Measurements from ENCODE around the gene PRKG1.
"Not testable (repeated sequence)": the region's sequence is repeated elsewhere in the genome, so short reads cannot be mapped to it uniquely, and the experiment has no call there.

PRKG1 gene

DNA sequence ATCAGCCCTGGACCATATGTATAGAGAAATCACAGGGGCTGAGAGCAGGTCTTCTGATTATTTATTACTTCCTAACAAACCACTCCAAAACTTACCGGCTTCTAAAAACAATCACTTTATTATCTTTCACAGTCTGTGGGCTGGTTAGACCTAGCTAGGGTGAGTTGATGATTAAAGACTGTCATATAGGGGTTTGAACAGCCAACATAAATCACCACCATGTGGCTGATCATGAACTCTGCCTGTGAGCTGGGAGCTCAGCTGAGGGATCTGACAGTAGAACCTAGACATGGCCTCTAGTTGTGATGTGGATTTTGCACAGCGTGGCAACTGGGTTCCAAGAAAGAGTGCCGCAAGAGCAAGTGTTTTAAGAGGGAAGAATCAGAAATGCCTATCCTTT lies 319.8 kb downstream of the PRKG1 start:
- DNase-seq: no peak

DNA sequence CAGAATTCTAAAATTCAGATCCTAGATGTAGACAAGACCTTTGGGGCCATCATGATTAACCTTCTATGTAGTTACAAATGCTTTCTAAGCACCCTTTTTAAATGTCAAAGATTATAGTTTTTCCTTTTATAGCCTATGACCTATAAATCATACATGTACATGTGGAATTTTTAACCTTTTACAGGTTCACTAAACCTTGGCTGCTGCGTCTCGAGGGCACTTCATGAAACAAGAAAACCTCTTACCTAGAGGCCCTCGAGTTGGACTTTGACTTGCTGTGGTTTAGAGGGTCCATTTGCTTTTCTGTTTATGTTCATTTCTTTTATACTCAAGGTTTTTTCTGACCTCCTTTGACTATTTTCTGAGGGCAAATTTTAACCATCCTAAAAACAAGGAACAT lies 323.0 kb downstream of the PRKG1 start:
- no peak for DNase-seq

DNA sequence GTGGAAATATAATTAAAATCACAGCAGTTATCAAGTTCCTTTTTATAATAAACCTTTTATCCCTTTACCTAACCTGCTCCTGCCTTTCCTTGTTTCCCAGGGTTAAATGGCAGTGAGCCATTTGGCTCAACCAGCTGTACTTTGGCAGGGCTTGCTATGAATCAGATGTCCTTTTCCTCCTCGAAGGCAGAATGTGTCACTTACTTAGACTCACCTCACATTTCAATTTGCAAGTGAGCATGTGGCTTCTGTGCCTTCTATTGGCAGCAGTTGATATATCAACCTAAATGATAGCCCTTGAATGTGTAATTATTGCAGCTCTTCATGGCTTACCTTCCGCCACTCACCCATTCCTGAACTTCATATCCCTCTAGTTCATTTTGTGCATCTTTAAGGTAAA lies 323.4 kb downstream of the PRKG1 start:
- DNase-seq: no peak

GRCh38 chr10:51399840-51400239 lies 325.6 kb downstream of the PRKG1 start:
- no peak for DNase-seq

- no peak for DNase-seq
Measured at GRCh38 chr10:51400392-51401096, 326.3 kb downstream of the PRKG1 start.

DNA sequence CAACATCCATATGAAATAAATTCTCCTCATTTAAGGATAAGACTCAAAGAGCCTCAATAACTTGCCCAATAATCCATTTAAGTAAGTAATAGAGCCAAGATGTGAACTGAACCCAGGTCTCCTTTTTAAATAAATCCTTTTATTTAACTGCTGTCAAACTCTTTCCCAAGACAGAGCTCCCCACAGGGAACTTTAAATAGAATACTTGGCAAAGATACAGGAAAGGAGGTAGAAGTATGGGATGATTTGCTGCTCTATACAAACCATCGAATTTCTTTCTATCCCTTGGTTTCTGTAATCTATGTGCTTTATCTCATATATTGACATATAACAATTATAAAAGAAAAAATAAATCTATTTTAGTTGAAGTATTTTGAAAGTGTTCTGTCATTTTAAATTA lies 329.2 kb downstream of the PRKG1 start:
- no peak for DNase-seq

DNA sequence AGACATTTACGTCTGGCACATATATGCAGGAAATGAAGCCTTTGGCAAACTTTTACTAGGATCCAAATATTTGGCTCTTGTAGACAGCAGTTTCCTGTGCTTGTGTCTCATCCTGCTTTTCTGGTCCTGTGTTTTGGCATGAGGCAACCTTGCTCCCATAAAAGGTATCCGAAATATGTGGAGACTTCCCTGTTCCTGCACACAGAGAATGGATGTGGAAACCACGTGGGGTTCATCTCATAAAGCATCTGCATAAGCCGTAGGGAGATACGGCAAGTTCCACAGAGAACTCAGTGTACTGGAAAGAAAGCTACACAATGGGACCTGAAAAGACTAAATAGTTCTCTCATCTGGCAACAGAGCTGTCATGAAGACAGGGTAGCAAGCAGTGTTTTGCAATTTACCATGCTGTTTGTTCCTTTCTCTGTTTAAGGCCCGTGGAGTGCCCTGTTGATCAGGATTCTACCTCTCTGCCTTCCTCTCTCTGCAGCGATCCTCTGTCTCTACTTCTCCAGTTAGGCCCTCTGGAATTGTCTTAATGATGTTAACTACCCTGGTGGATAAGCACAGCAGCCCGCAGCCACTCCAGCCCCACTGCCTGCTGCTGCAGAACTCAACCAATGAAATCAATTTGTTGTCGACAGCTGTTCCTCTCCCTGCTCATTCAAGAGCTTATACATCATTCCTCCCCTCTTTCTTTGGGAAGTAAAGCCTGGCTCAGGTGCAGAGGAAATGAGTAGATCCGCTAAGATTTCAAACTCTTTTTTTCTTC lies 331.5 kb downstream of the PRKG1 start:
- DNase-seq: no peak

GRCh38 chr10:51406581-51406980 lies 332.3 kb downstream of the PRKG1 start:
- DNase-seq: no peak

DNA sequence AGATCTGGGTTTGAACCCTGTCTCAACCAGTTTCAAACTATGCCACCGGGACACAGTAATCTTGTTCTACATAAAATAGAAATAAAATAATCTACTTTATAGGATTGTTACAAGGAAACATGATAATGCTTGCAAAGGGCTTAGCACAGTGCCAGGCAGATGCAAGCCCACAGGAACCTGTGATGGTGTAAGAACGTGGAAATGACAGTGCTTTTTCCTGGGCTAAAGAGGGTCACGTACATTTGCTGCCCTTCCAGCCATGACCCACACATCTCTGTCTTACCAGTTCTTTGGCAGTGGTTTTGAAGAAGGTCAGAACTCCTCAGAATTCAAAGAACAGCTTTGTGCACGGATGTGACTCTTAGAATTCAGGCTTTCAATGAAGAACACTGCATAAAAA lies 342.2 kb downstream of the PRKG1 start:
- no peak for DNase-seq

GRCh38 chr10:51419196-51420093 lies 345.2 kb downstream of the PRKG1 start:
- DNase-seq: no peak

DNA sequence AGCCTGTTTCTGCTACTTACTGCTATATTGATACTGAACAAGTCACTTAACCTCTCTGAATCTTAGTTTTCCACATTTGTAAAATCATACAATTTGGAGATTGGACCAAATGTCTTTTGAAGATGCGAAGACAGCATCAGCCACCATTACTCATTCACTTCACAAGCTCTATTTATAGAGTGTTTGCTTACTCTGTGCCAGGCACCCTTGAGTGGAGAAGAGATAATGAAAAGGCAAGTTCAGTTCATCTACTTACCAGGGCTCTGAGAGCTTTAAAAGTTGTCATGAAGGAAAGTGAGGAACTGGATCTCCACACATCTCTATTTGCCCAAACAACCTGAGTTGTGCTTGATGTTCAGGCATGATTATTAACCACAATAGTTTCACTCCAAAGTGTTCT lies 347.6 kb downstream of the PRKG1 start:
- DNase-seq: no peak

GRCh38 chr10:51422311-51423120 lies 348.2 kb downstream of the PRKG1 start:
- DNase-seq: peak; percentile 2 to 45

DNA sequence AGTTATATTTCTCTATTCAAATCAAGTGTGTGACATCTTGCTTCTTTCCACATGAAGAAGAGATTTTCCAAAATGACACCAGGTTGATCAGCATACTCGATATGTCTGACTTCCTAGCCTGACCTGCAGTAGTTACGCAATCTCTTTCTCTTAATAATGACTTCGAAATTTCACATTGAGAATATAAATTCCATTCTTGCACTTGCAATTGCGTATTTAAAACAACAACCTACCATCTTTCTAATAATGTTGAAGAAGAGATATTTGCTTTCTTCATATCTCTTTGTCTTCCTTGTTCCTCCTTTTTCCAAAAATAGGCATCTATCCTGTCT lies 348.8 kb downstream of the PRKG1 start:
- no peak for DNase-seq

DNA sequence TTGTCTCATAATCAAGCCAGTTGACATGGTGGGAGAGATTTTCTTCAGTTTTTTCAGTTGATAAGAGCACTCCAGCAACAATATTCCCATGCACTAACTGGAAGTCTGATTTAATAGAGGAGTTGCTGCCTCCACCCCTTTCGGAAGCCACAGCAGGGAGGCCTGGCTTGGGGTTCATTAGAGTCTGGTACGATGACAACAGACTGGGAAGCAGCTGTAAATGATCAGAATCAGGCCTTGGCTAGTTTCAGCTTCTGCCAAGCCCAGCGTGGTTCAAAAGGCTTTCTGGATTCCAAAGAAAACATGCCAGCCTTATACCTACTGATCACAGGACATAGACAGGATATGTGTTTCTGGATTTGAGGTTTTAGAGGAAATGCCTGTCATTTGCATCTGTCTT lies 351.1 kb downstream of the PRKG1 start:
- no peak for DNase-seq

GRCh38 chr10:51427758-51428157 lies 353.5 kb downstream of the PRKG1 start:
- no peak for DNase-seq

GRCh38 chr10:51430506-51430905 lies 356.2 kb downstream of the PRKG1 start:
- no peak for DNase-seq

- DNase-seq: no peak
Measured at GRCh38 chr10:51433949-51434475, 359.7 kb downstream of the PRKG1 start.

GRCh38 chr10:51436805-51437204 lies 362.5 kb downstream of the PRKG1 start:
- DNase-seq: no peak

DNA sequence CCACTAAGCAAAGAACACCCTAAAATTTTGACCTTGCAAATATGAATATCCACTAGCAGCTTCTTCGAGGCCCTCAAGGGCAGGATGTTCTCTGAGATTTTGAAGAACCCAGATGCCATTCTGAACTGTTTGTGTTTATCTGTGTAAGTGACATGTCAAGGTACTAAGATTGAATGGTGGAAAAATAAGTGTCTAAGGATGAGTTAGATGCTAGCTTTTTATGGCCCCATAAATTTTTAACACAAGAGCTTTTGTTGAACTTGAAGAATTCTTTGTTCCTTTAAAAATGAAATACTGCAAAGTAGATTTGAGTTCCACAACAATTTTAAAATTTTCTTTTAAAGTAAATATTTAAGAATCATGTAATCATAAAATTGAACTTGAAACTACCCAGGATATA lies 365.4 kb downstream of the PRKG1 start:
- DNase-seq: no peak

DNA sequence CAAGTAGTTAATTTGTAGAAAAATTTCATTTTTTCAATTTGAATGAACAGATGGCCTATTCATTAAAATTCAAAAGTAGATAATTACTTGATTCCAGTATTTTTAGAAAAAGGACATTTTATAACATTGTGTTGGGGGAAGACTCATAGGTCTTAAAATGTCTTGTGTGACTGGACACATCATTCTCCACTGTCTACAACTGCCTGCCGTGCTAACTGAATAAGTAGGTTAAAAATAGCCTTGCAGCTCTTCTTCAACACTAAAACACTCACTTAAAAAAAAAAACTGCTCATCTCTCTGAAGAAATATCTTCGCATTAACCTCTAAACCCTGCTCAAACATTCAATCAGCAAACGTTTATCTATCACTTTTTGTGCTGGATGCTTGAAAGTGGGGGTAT lies 371.3 kb downstream of the PRKG1 start:
- no peak for DNase-seq

GRCh38 chr10:51447119-51447518 lies 372.8 kb downstream of the PRKG1 start:
- no peak for DNase-seq

- DNase-seq: not testable (repeated sequence)
Measured at GRCh38 chr10:51455762-51456161, 381.5 kb downstream of the PRKG1 start.

- DNase-seq: no peak
Measured at GRCh38 chr10:51459476-51459875, 385.2 kb downstream of the PRKG1 start.

All from inflammatory macrophage treated with lipopolysaccharide for 1 hour (primary cell).